Heart left ventricle (tissue), 16 donors: Measurements from ENCODE around the gene BDKRB2. TPM values are rescaled to one million over a fixed set of nuclear protein-coding genes. Genes with fewer than 3 reads are reported as not detected.

Source experiments
- ATAC-seq, 4 donors: fragments of 200-7000 bp; cut with Tn5 transposase; one replicate each; pipeline ENCODE4 v1.9.1; 2020 to 2022; ENCODE audit warnings: moderate library complexity in 4 of 4, mild to moderate bottlenecking in 3 of 4, moderate number of reproducible peaks in 1 of 4
- DNase-seq, 5 donors: peaks; one replicate each; pipeline ENCODE4 v3.0.0-alpha.2; 2020
- H3K27ac ChIP-seq, 12 donors: fragments of 200-600 bp; sonication (generic) in 4 of 12; one replicate each; pipeline versions ENCODE4 v1.5.0 to v1.8.0; 2016 to 2022; ENCODE audit warnings: mild to moderate bottlenecking in 2 of 12
- H3K27me3 ChIP-seq, 9 donors: fragments of 200-600 bp; sonication (generic) in 2 of 9; one replicate each; pipeline versions ENCODE4 v1.5.1 to v1.8.0; 2016 to 2022; ENCODE audit warnings: mild to moderate bottlenecking in 3 of 9
- H3K36me3 ChIP-seq, 9 donors: fragments of 200-600 bp; sonication (generic) in 2 of 9; one replicate each; pipeline versions ENCODE4 v1.5.0 to v1.8.0; 2018 to 2022; ENCODE audit warnings: mild to moderate bottlenecking in 2 of 9
- H3K4me1 ChIP-seq, 12 donors: fragments of 200-600 bp; sonication (generic) in 4 of 12; one replicate each; pipeline versions ENCODE4 v1.5.0 to v1.8.0; 2016 to 2022; ENCODE audit warnings: mild to moderate bottlenecking in 3 of 12
- H3K4me3 ChIP-seq, 12 donors: fragments of 200-600 bp; sonication (generic) in 4 of 12; one replicate each; pipeline versions ENCODE4 v1.5.0 to v1.8.0; 2017 to 2022; ENCODE audit warnings: mild to moderate bottlenecking in 9 of 12, moderate library complexity in 4 of 12
- H3K9me3 ChIP-seq, 12 donors: fragments of 200-600 bp; sonication (generic) in 4 of 12; one replicate each; pipeline versions ENCODE4 v1.5.0 to v1.8.0; 2016 to 2022; ENCODE audit warnings: mild to moderate bottlenecking in 1 of 12
- POLR2A ChIP-seq, 2 donors: fragments of 450-650 bp; IDR thresholded peaks; one replicate each; pipeline ENCODE4 v1.6.1; 2017; ENCODE audit warnings: antibody characterized with exemption in 2 of 2, mild to moderate bottlenecking in 2 of 2, moderate library complexity in 2 of 2
- WGBS, 4 donors: extraction: QIAGEN DNeasy Blood & Tissue Kit in 2 of 4; methylation state at CpG; one replicate each; pipeline versions ENCODE4 v1.1.5 to v1.1.7; 2013 to 2018; 5-methylcytosine and 5-hydroxymethylcytosine counted together
- intact Hi-C, 10 donors: fragments of 100-400 bp; cut with DNase I; formaldehyde crosslinking; loops; one replicate each; pipeline versions ENCODE4 v1.11.1 to v1.14.2; 2022
- polyA plus RNA-seq, 2 donors: library from polyadenylated mRNA; stranded (reverse); fragments of 200-250 nt; gene quantifications; one replicate each; pipeline ENCODE4 v1.2.3, GENCODE V29; 2013
- total RNA-seq, 9 donors: library from RNA; depleted of rRNA in 2 of 9; stranded (reverse); fragments of >200 nt in 2 of 9; fragmentation: NEBNext Ultra II Directional in 3 of 9; extraction: Animal tissue kit (Norgen Biotek cat#: 25700) in 3 of 9; gene quantifications; one replicate each; pipeline versions ENCODE4 v1.1.0 to v1.2.4, GENCODE V29; 2016 to 2023
- TF ChIP-seq, protein P1 (sequence below), 12 donors: fragments of 200-600 bp; sonication (generic) in 4 of 12; IDR thresholded peaks; one replicate each; pipeline versions ENCODE4 v1.5.0 to v1.8.0; 2018 to 2022; ENCODE audit warnings: antibody characterized with exemption in 12 of 12, mild to moderate bottlenecking in 5 of 12
- donor health status: ischemic (EF 13 %, LVEDD 7.1; RV severe dilation, severe dysfunction).
- donor health status: healthy with polysubstance abuse.
- donor health status: DM: no; HTN: yes; CAD: no.
- donor health status: DM: no; HTN: no; CAD: no.
- donor health status: ischemic (EF 25% LVEDD 6.9; RV normal size, moderate dysfunction).
- donor health status: ischemic (EF 25% LVEDD 5.7; RV mildly dilated, moderate dysfunction).
- donor health status: healthy.
- donor health status: DM: yes; HTN: yes; CAD: no.
- donor health status: ischemic (EF 35%, LVEDD 5.7; RV mildly dilated, moderate dysfunction).
- donor health status: nonischemic (EF 11% LVEDD 7.7; RV severe dilation, severe dysfunction).
- donor health status: DM: yes; HTN: yes; CAD: no.
- donor health status: PGD.
- donor health status: ischemic (EF 29% LVEDD 5.4; RV normal size, mild dysfunction).
- donor health status: nonischemic (EF 23%, LVEDD 6.1; RV moderate dilation, normal function).

Gene BDKRB2
- total and polyA plus RNA-seq, 11 donors, result 0.14 to 3.3 (median 0.63) TPM

- no peak for TF ChIP-seq POLR2A (IDR thresholded peaks at IDR 0.05)
- TF ChIP-seq, protein P1, sequence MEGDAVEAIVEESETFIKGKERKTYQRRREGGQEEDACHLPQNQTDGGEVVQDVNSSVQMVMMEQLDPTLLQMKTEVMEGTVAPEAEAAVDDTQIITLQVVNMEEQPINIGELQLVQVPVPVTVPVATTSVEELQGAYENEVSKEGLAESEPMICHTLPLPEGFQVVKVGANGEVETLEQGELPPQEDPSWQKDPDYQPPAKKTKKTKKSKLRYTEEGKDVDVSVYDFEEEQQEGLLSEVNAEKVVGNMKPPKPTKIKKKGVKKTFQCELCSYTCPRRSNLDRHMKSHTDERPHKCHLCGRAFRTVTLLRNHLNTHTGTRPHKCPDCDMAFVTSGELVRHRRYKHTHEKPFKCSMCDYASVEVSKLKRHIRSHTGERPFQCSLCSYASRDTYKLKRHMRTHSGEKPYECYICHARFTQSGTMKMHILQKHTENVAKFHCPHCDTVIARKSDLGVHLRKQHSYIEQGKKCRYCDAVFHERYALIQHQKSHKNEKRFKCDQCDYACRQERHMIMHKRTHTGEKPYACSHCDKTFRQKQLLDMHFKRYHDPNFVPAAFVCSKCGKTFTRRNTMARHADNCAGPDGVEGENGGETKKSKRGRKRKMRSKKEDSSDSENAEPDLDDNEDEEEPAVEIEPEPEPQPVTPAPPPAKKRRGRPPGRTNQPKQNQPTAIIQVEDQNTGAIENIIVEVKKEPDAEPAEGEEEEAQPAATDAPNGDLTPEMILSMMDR (IDR thresholded peaks at IDR 0.05), result no peak
Measured at GRCh38 chr14:96194262-96194656, 10.4 kb upstream of the BDKRB2 start.

DNA sequence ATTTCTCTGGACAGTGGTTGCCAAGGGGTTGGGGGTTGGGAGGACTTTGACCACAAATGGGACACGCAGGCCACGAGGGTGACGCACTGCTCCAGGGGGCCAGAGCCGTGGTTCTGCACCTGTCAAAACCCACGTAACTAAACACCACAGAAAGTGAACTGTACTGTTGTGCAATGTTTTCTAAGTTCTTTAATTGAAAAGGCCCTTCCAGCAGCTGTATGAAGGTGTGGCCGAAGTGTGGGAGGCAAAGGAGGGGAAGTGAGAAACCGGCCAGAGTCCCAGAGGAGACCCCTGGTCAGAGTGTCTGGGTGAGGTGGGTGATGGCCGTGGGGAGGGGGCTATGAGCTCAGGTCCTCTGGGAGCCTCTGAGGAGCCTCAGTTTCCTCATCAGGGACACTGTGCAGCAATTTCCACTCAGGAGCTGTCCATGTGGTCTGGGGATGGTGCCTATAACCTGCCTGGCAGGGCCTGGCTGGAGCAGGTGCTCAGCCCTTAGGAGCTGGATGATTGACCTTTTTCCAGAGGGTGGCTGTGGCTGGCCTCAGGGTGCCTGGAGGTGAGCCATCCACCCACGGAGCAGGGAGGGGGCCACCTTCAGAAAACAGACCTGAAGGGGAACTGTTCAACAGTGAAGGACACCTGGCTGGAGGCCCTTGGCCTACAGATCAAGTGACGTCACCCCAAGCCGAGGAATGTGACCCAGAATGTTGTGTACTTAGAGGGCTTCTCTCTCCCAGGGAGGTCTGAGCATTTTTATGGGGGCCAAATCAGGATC is 9.8 kb upstream of the BDKRB2 start:
- no peak for DNase-seq
- WGBS, 4 donors, result 68 to 87% (median 74%) methylated on average over 11 of the region's 11 CpGs
- H3K27ac ChIP-seq, result no peak overlapping the region
- TF ChIP-seq, protein P1 (IDR thresholded peaks at IDR 0.05), result no peak
- TF ChIP-seq POLR2A (IDR thresholded peaks at IDR 0.05), result no peak
- intact Hi-C loops, result no loop called here
- H3K9me3 ChIP-seq, result no peaks in the 10 kb centered on the region
- peaks cover 0 to 29% (median 0%) of the 10 kb centered on the region in 9 donors for H3K27me3 ChIP-seq
- peaks cover 0 to 7% (median 0%) of the 10 kb centered on the region in 12 donors for H3K4me1 ChIP-seq
- no peak overlapping the region for H3K4me3 ChIP-seq
- no peaks in the 10 kb centered on the region for H3K36me3 ChIP-seq
- no peak for ATAC-seq

More at GRCh38 chr14:96194262-96194656, 10.4 kb upstream of the BDKRB2 start:
- H3K9me3 ChIP-seq, result no peaks in the 10 kb centered on the region
- no peak for DNase-seq
- H3K36me3 ChIP-seq, result no peaks in the 10 kb centered on the region
- intact Hi-C loops, result no loop called here
- no peak for ATAC-seq
- peaks cover 0 to 29% (median 0%) of the 10 kb centered on the region in 9 donors for H3K27me3 ChIP-seq
- no peak overlapping the region for H3K27ac ChIP-seq
- peaks cover 0 to 7% (median 0%) of the 10 kb centered on the region in 12 donors for H3K4me1 ChIP-seq
- WGBS, 4 donors, result 90 to 93% (median 92%) methylated on average over 9 to 10 of the region's 10 CpGs
- H3K4me3 ChIP-seq, result no peak overlapping the region

DNA sequence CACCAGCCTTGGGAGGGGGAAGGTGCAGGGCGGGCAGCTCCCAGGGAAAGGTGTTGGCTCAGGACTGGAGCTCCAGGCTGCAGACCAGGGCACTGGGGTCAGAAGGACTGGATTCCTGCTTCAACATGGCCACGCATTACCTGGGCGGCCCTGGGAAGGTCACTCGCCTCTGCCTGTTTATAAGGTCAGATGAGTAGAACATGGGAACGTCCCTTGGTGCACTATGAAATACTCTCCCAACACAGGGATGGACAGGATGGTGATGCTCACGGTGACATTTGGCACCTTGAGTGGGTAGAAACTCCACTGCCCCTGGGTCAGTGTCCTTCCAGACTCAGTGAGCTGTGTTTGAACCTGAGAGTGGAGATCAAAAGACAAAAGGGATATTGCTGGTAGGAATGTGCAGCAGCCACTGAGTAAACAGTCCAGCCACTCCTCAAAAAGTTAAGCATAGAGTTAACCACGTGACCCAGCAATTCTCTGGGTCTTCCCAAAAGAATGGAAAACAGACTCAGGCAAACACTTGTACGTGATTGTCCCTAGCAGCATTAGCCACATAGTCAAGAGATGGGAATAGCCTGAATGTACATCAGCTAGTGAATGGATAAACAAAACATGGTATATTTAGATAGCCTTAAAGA is 9.1 kb upstream of the BDKRB2 start:
- H3K4me3 ChIP-seq, result no peak overlapping the region
- H3K27ac ChIP-seq, result no peak overlapping the region
- H3K36me3 ChIP-seq, result no peaks in the 10 kb centered on the region
- ATAC-seq (no peak), DNase-seq (no peak)
- H3K9me3 ChIP-seq, result no peaks in the 10 kb centered on the region
- 84 to 92% (median 88%) methylated on average over 8 of the region's 8 CpGs for WGBS, 4 donors
- intact Hi-C loops, result no loop called here
- no peak for TF ChIP-seq POLR2A (IDR thresholded peaks at IDR 0.05)
- TF ChIP-seq, protein P1 (IDR thresholded peaks at IDR 0.05), result no peak
- H3K27me3 ChIP-seq, result peaks cover 0 to 30% (median 0%) of the 10 kb centered on the region in 9 donors
- H3K4me1 ChIP-seq, result peaks cover 0 to 7% (median 0%) of the 10 kb centered on the region in 12 donors

DNA sequence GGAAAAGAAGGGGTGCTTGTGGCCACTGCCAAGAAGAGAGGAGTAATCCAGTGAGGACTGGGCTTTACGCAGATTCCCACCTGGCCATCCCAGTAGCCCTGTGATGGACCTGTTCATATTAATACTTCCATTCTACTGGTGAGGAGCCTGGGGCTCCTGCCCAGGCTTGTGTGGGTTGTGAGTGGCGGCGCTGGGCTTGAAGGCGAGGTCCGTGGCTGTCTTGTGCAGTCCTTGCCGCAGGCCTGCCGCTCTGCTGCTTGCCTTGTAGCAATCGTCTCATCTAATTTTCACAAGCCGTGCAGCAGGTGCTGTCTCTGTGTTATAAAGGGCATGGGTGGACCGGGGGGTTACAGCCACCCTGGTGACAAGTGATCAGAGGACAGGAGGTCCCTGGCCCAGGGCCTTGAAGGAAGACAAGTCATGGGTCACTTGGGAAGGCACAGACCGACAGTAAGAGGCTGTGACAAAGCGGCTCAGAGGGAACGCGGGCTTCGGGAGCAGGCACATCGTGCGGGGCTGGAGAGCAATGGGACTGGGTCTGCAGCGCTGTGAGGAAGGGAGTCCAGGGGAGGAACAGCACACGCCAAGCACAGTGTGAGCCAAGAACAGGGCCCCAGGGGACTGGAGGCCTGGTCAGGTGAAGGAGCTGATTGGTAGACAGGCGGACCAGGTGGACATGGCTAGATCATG is 7.3 kb upstream of the BDKRB2 start:
- Histone ChIP-seq H3K27ac (peak overlapping the region in 3 of 12 donors; percentile 19 to 45 (median 22)), H3K4me1 (peaks cover 0 to 7% (median 0%) of the 10 kb centered on the region in 12 donors), H3K4me3 (no peak overlapping the region), H3K27me3 (peaks cover 0 to 47% (median 6%) of the 10 kb centered on the region in 9 donors), H3K36me3 (no peaks in the 10 kb centered on the region), H3K9me3 (no peaks in the 10 kb centered on the region)
- WGBS, 4 donors, result 85 to 92% (median 88%) methylated on average over 19 to 20 of the region's 20 CpGs
- intact Hi-C loops, result no loop called here
- ATAC-seq (peak in 1 of 4 donors; percentile 9), DNase-seq (no peak)
- TF ChIP-seq, protein P1 (IDR thresholded peaks at IDR 0.05), result no peak
- TF ChIP-seq POLR2A (IDR thresholded peaks at IDR 0.05), result no peak
